IMR-90 (cell line): ENCODE measurements around the gene ZNF587B. TPM values are rescaled to one million over a fixed set of nuclear protein-coding genes. Genes with fewer than 3 reads are reported as not detected.

Experiments
- ATAC-seq: fragments of 200-7000 bp; cut with Tn5 transposase; 2 replicates; pipeline ENCODE4 v1.9.1; 2020; ENCODE audit warnings: low read depth, mild to moderate bottlenecking, moderate library complexity
- BruUV-seq: library from RNA; stranded (reverse); fragments of 400-500 nt; replicated peaks from 2 replicates; lab custom pipeline; 2021; lab: Mats Ljungman, UMichigan
- CTCF ChIA-PET: fragments of 300-600 bp; formaldehyde crosslinking; extraction: SDS; loops from one replicate; lab custom pipeline; 2021; ENCODE audit warnings: antibody characterized with exemption; lab: Yijun Ruan, JAX
- POLR2A ChIA-PET: fragments of 300-600 bp; sonication (Branson Sonifier 250); formaldehyde crosslinking; loops from one replicate; lab custom pipeline; 2022; ENCODE audit warnings: antibody characterized with exemption; ENCODE audit not compliant: unreplicated experiment; lab: Charles Lee
- DNase-seq: peaks from one replicate; pipeline ENCODE4 v3.0.0; 2013
- H2AFZ ChIP-seq: replicated peaks from 2 replicates; pipeline ENCODE3; 2013; ENCODE audit warnings: low read length, mild to moderate bottlenecking; ENCODE audit not compliant: poor library complexity
- H2AK5ac ChIP-seq: 2 replicates; pipeline ENCODE4 v1.6.1; 2013; ENCODE audit warnings: low read depth, low read length, inconsistent platforms
- H2AK9ac ChIP-seq: replicated peaks from 2 replicates; pipeline ENCODE3; 2013; ENCODE audit warnings: mild to moderate bottlenecking, low read depth, low read length, moderate library complexity; ENCODE audit not compliant: poor library complexity
- H2BK120ac ChIP-seq: 2 replicates; pipeline ENCODE4 v1.6.1; 2013; ENCODE audit warnings: low read depth, low read length, inconsistent platforms
- H2BK15ac ChIP-seq: 3 replicates; pipeline ENCODE4 v1.6.1; 2013; ENCODE audit warnings: low read depth, low read length, inconsistent platforms
- H2BK20ac ChIP-seq: 2 replicates; pipeline ENCODE4 v1.6.1; 2013; ENCODE audit warnings: low read depth, mild to moderate bottlenecking, inconsistent platforms, low read length, moderate library complexity
- H2BK5ac ChIP-seq: 2 replicates; pipeline ENCODE4 v1.6.1; 2013; ENCODE audit warnings: mild to moderate bottlenecking, low read depth, low read length, inconsistent platforms; ENCODE audit not compliant: poor library complexity, severe bottlenecking
- H3K14ac ChIP-seq: replicated peaks from 2 replicates; pipeline ENCODE4 v1.6.1; 2013; ENCODE audit warnings: low read depth, low read length, inconsistent platforms
- H3K18ac ChIP-seq: 2 replicates; pipeline ENCODE4 v1.6.1; 2013; ENCODE audit warnings: low read depth, low read length, control low read depth
- H3K23ac ChIP-seq: 2 replicates; pipeline ENCODE4 v1.6.1; 2013; ENCODE audit warnings: low read depth, low read length, inconsistent platforms
- H3K27ac ChIP-seq: 2 replicates; pipeline ENCODE4 v1.5.1; 2013; ENCODE audit warnings: mild to moderate bottlenecking, control low read depth, low read length; ENCODE audit not compliant: insufficient read depth
- H3K27me3 ChIP-seq: 2 replicates; pipeline ENCODE4 v1.6.1; 2013; ENCODE audit warnings: low read length; ENCODE audit not compliant: control insufficient read depth, insufficient read depth
- H3K36me3 ChIP-seq: 2 replicates; pipeline ENCODE4 v1.6.1; 2013; ENCODE audit warnings: low read length, mixed read lengths; ENCODE audit not compliant: control insufficient read depth, insufficient read depth
- H3K4ac ChIP-seq: 2 replicates; pipeline ENCODE4 v1.6.1; 2013; ENCODE audit warnings: low read depth, low read length, inconsistent platforms
- H3K4me1 ChIP-seq: 2 replicates; pipeline ENCODE4 v1.6.1; 2013; ENCODE audit warnings: low read length, mixed read lengths; ENCODE audit not compliant: control insufficient read depth, insufficient read depth
- H3K4me2 ChIP-seq: 2 replicates; pipeline ENCODE4 v1.6.1; 2013; ENCODE audit warnings: low read depth, mild to moderate bottlenecking, control low read depth, low read length, moderate library complexity
- H3K4me3 ChIP-seq: 2 replicates; pipeline ENCODE4 v1.5.1; 2013; ENCODE audit warnings: low read depth, mild to moderate bottlenecking, control low read depth, low read length, moderate library complexity; ENCODE audit not compliant: insufficient read depth
- H3K56ac ChIP-seq: 2 replicates; pipeline ENCODE4 v1.6.1; 2013; ENCODE audit warnings: low read length, inconsistent platforms; ENCODE audit not compliant: insufficient read depth; ENCODE audit errors: extremely low read depth
- H3K79me1 ChIP-seq, 2 experiments: 2 replicates each; pipeline ENCODE4 v1.6.1; 2013; ENCODE audit warnings: low read length in 2 of 2, inconsistent platforms in 1 of 2, low read depth in 1 of 2
- H3K9ac ChIP-seq: 2 replicates; pipeline ENCODE4 v1.6.1; 2013; ENCODE audit warnings: low read depth, low read length, control low read depth
- H3K9me1 ChIP-seq: 2 replicates; pipeline ENCODE4 v1.6.1; 2013; ENCODE audit warnings: low read length, inconsistent platforms; ENCODE audit not compliant: insufficient read depth
- H3K9me3 ChIP-seq: 2 replicates; pipeline ENCODE4 v1.6.1; 2013; ENCODE audit warnings: low read length; ENCODE audit not compliant: control insufficient read depth, insufficient read depth
- H4K20me1 ChIP-seq: 2 replicates; pipeline ENCODE4 v1.6.1; 2013; ENCODE audit warnings: low read length, inconsistent platforms; ENCODE audit not compliant: insufficient read depth
- H4K5ac ChIP-seq: 2 replicates; pipeline ENCODE4 v1.6.1; 2013; ENCODE audit warnings: mild to moderate bottlenecking, low read depth, low read length, control low read depth
- H4K8ac ChIP-seq, 2 experiments: 2 replicates each; pipeline ENCODE4 v1.6.1; 2013; ENCODE audit warnings: low read depth in 2 of 2, low read length in 2 of 2, control low read depth in 1 of 2, inconsistent platforms in 1 of 2
- H4K91ac ChIP-seq: 2 replicates; pipeline ENCODE4 v1.6.1; 2013; ENCODE audit warnings: low read depth, low read length, inconsistent platforms; ENCODE audit not compliant: insufficient read depth
- CEBPB ChIP-seq: IDR thresholded peaks from 2 replicates; pipeline ENCODE4 v1.6.1; 2012; ENCODE audit warnings: low read depth, low read length, improper control_type of control experiment
- FOS ChIP-seq: fragments of 150-350 bp; IDR thresholded peaks from 2 replicates; pipeline ENCODE4 v1.6.1; 2016; ENCODE audit warnings: low read depth, low read length
- MAZ ChIP-seq: IDR thresholded peaks from 2 replicates; pipeline ENCODE4 v1.6.1; 2012; ENCODE audit warnings: low read depth, mild to moderate bottlenecking, low read length, improper control_type of control experiment, moderate library complexity, borderline replicate concordance
- MXI1 ChIP-seq: IDR thresholded peaks from 2 replicates; pipeline ENCODE4 v1.6.1; 2012; ENCODE audit warnings: low read depth, mild to moderate bottlenecking, low read length, moderate library complexity, borderline replicate concordance
- POLR2A ChIP-seq: IDR thresholded peaks from 2 replicates; pipeline ENCODE4 v1.6.1; 2012; ENCODE audit warnings: mild to moderate bottlenecking, low read depth, low read length
- RCOR1 ChIP-seq: IDR thresholded peaks from 2 replicates; pipeline ENCODE4 v1.6.1; 2012; ENCODE audit warnings: mild to moderate bottlenecking, low read length, improper control_type of control experiment; ENCODE audit not compliant: insufficient replicate concordance
- SMC3 ChIP-seq: fragments of 150-350 bp; IDR thresholded peaks from 2 replicates; pipeline ENCODE4 v1.6.1; 2016; ENCODE audit warnings: low read depth, mild to moderate bottlenecking, antibody characterized with exemption, low read length, moderate library complexity
- USF2 ChIP-seq: fragments of 150-350 bp; IDR thresholded peaks from 2 replicates; pipeline ENCODE4 v1.6.1; 2017; ENCODE audit warnings: mild to moderate bottlenecking, antibody characterized with exemption, low read length, low read depth
- WGBS, 2 experiments: methylation state at CpG; one replicate each; pipeline versions ENCODE4 v1.1.5 to v1.1.7; 2013; ENCODE audit warnings: missing lambda C conversion rate in 2 of 2; ENCODE audit not compliant: insufficient read length in 1 of 2; ENCODE audit errors: extremely low coverage in 2 of 2; 5-methylcytosine and 5-hydroxymethylcytosine counted together
- dilution Hi-C: fragments of 300-500 bp; cut with HindIII; formaldehyde crosslinking; loops from one replicate; pipeline ENCODE4 v1.14.3; 2018; ENCODE audit warnings: low sequenced_read_pairs; ENCODE audit not compliant: unreplicated experiment
- in situ Hi-C: fragments of 300-500 bp; cut with MboI; formaldehyde crosslinking; loops from 3 replicates; pipeline ENCODE4 v1.14.3; 2019; ENCODE audit warnings: low sequenced_read_pairs, inconsistent platforms, mixed read lengths
- intact Hi-C: fragments of 100-400 bp; cut with micrococcal nuclease; formaldehyde crosslinking; loops from 2 replicates; pipeline ENCODE4 v1.10.0; 2022
- polyA plus RNA-seq, 3 experiments: library from polyadenylated mRNA; depleted of rRNA; stranded (reverse); fragments of >200 nt; gene quantifications; 2 replicates each; pipeline ENCODE4 v1.2.3, GENCODE V29; 2012; ENCODE audit warnings: low replicate concordance in 1 of 3
- total RNA-seq: library from RNA; depleted of rRNA; stranded (reverse); fragments of >200 nt; gene quantifications from 2 replicates; pipeline ENCODE4 v1.2.3, GENCODE V29; 2012

The ZNF587B gene
- total and polyA plus RNA-seq, 2 of the 4 experiments (the other 2 are of a cell fraction): 3.7 to 33.9 TPM

- Histone ChIP-seq H3K79me1 (peaks cover 25 to 49% of the 10 kb centered on the region in 2 experiments), H3K56ac (no peak overlapping the region), H3K4ac (no peak overlapping the region), H3K14ac (no peak overlapping the region), H4K20me1 (no peaks in the 10 kb centered on the region; the same call in 1 of the 2 replicates), H4K8ac (no peak overlapping the region), H4K91ac (no peak overlapping the region), H3K9me3 (peaks cover 21% of the 10 kb centered on the region), H3K4me1 (no peaks in the 10 kb centered on the region), H3K23ac (no peak overlapping the region), H3K4me2 (no peak overlapping the region), H2BK15ac (no peak overlapping the region), H3K27me3 (no peaks in the 10 kb centered on the region), H3K9me1 (no peaks in the 10 kb centered on the region), H4K5ac (no peak overlapping the region), H2AK9ac (no peak overlapping the region), H2AK5ac (no peak overlapping the region), H2BK20ac (no peak overlapping the region), H3K9ac (no peak overlapping the region), H2AFZ (no peak overlapping the region), H3K36me3 (peaks cover 28% of the 10 kb centered on the region), H2BK5ac (no peak overlapping the region), H3K4me3 (no peak overlapping the region), H3K18ac (no peak overlapping the region), H2BK120ac (no peak overlapping the region), H3K27ac (no peak overlapping the region)
- in situ Hi-C loops (no loop called here), dilution Hi-C loops (no loop called here), intact Hi-C loops (no loop called here)
- CTCF ChIA-PET: no interaction called here
- DNase-seq: no peak
- WGBS, 2 experiments: no CpG with 5 or more reads among the region's 5 CpGs
- POLR2A ChIA-PET: interaction anchor here (0.5 kb wide), 1 partner anchor 489 kb away, joined by 5 read pairs; no protein-coding TSS in a partner anchor
- TF ChIP-seq MAZ (no peak), CEBPB (no peak), POLR2A (no peak), USF2 (no peak), SMC3 (no peak), FOS (no peak), MXI1 (no peak), RCOR1 (no peak)
- BruUV-seq: no TSS peak
- no peak for ATAC-seq
Measured at GRCh38 chr19:57786906-57787305, 43.2 kb upstream of the ZNF587B start.
